ENCODE data around the gene IFT88. TPM values are rescaled to one million over a fixed set of nuclear protein-coding genes. Genes with fewer than 3 reads are reported as not detected.

The IFT88 gene
- total RNA-seq, 2 donors from 2014 or later, result 7.0 to 9.3 TPM

DNA sequence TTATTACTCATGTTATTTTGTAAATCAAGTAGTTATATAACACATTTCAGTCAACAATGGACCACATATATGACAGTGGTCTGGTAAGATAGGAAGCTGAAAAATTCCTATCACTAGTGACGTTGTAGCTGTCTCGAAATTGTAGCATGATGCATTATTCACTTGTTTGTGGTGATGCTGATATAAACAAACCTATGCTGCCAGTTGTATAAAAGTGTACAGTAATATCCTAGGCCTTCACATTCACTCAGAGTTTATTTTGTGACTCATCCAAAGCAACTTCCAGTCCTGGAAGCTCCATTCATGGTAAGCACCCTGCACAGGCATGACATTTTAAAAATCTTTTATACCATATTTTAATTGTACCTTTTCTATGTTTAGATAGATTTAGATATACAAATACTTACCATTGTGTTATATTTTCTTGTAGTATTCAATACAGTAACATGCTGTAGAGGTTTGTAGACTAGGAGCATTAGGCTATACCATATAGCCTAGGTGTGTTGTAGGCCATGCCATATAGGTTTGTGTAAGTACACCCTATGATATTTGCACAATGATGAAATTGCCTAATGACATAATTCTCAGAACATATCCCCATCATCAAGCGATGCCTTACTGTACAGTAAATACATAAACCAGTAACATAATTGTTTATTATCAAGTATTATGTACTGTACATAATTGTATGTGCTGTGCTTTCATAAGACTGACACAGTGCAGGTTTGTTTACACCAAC is 49.3 kb downstream of the IFT88 start:
- no peaks in the 10 kb centered on the region for H3K27me3 Mint-ChIP-seq
- DNase-seq (no peak), ATAC-seq (no peak)
- no peaks in the 10 kb centered on the region for H3K4me1 Mint-ChIP-seq
- no peak overlapping the region for H3K27ac Mint-ChIP-seq
- no peak overlapping the region for H3K4me3 Mint-ChIP-seq
- no peaks in the 10 kb centered on the region for H3K9me3 ChIP-seq (ENCODE audit: control insufficient read depth, low read length, poor library complexity, severe bottlenecking)
- no peaks in the 10 kb centered on the region for H3K36me3 Mint-ChIP-seq (ENCODE audit: low read depth)

- no peaks in the 10 kb centered on the region for H3K27me3 Mint-ChIP-seq
- H3K36me3 Mint-ChIP-seq (ENCODE audit: low read depth), result peaks cover 4% of the 10 kb centered on the region
- DNase-seq (no peak), ATAC-seq (no peak)
- H3K4me3 Mint-ChIP-seq, result no peak overlapping the region
- peaks cover 3% of the 10 kb centered on the region for H3K9me3 ChIP-seq (ENCODE audit: control insufficient read depth, low read length, poor library complexity, severe bottlenecking)
- no peak overlapping the region for H3K27ac Mint-ChIP-seq
- H3K4me1 Mint-ChIP-seq, result peaks cover 2% of the 10 kb centered on the region
These were observed 56.0 kb downstream of the IFT88 start for GRCh38 chr13:20623000-20623399.

DNA sequence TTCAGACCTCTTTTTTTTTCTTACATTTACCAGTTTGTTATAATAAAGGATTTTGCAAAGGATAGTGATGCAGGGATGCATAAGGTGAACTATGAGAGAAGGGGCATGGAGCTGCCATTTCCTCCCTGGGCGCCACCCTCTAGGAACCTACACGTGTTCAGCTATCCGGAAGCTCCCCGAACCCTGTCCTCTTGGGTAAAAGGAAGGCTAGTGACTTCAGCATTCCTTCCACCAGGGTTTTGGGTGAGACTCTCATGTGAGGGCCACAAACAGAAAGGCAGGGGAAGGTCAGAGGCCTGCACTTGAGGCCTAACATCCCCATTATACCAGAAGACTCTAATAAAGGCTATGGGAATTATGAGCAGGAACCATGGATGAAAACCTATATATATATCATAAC is 57.3 kb downstream of the IFT88 start:
- peaks cover 3% of the 10 kb centered on the region for H3K9me3 ChIP-seq (ENCODE audit: control insufficient read depth, low read length, poor library complexity, severe bottlenecking)
- Mint-ChIP-seq H3K4me1 (peaks cover 2% of the 10 kb centered on the region), H3K27ac (no peak overlapping the region), H3K4me3 (no peak overlapping the region), H3K36me3 (ENCODE audit: low read depth) (peaks cover 4% of the 10 kb centered on the region), H3K27me3 (no peaks in the 10 kb centered on the region)
- DNase-seq, result no peak
- ATAC-seq, result no peak

DNA sequence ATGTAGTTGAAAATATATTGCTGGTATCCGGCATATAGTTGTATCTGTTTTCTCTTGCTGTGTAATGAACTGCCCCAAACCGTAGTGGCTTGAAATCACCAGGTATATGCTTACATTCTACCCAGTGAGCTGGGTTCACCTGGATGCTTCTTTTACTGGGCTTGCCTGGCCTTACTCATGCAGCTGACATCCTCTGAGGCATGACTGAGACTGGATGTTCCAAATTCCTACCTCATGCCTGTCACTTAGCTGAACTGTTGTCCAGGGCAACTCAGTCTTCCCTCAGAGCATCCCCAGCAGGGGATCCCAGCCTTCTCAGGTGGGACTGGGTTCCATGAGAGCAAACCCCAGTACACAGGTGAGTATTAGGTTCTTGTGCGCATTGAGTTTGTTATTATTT is 66.8 kb downstream of the IFT88 start:
- H3K9me3 ChIP-seq (ENCODE audit: control insufficient read depth, low read length, poor library complexity, severe bottlenecking), result no peaks in the 10 kb centered on the region
- DNase-seq (no peak), ATAC-seq (no peak)
- Mint-ChIP-seq H3K27ac (no peak overlapping the region), H3K27me3 (no peaks in the 10 kb centered on the region), H3K4me1 (peaks cover 2% of the 10 kb centered on the region), H3K36me3 (ENCODE audit: low read depth) (peaks cover 16% of the 10 kb centered on the region), H3K4me3 (no peak overlapping the region)

- no peak overlapping the region for H3K4me3 Mint-ChIP-seq
- H3K36me3 Mint-ChIP-seq (ENCODE audit: low read depth), result peaks cover 17% of the 10 kb centered on the region
- DNase-seq (no peak), ATAC-seq (no peak)
- H3K27ac Mint-ChIP-seq, result no peak overlapping the region
- H3K9me3 ChIP-seq (ENCODE audit: control insufficient read depth, low read length, poor library complexity, severe bottlenecking), result no peaks in the 10 kb centered on the region
- peaks cover 2% of the 10 kb centered on the region for H3K4me1 Mint-ChIP-seq
- H3K27me3 Mint-ChIP-seq, result no peaks in the 10 kb centered on the region
These were observed 69.1 kb downstream of the IFT88 start for GRCh38 chr13:20636079-20636478.

- no peaks in the 10 kb centered on the region for H3K9me3 ChIP-seq (ENCODE audit: control insufficient read depth, low read length, poor library complexity, severe bottlenecking)
- H3K27ac Mint-ChIP-seq, result no peak overlapping the region
- DNase-seq (no peak), ATAC-seq (no peak)
- peaks cover 2% of the 10 kb centered on the region for H3K4me1 Mint-ChIP-seq
- peaks cover 8% of the 10 kb centered on the region for H3K36me3 Mint-ChIP-seq (ENCODE audit: low read depth)
- no peak overlapping the region for H3K4me3 Mint-ChIP-seq
- H3K27me3 Mint-ChIP-seq, result no peaks in the 10 kb centered on the region
These were observed 70.9 kb downstream of the IFT88 start for GRCh38 chr13:20637811-20638210.

DNA sequence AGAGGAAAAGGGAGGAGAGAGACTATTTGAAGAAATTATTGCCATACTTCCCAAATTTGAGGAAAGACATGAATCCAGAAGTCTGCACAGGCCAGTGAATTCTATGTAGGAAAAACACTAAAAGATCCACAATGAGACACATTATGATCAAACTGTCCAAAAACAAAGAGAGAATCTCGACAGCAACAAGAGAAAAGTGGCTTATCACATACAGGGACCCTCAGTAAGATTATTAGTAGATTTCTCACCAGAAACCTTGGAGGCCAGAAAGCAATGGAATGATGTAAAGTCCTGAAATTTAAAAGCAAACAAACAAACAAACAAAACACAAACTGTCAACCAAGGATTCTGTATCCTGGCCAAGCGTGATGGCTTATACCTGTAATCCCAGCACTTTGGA is 80.8 kb downstream of the IFT88 start:
- H3K27me3 Mint-ChIP-seq, result no peaks in the 10 kb centered on the region
- H3K9me3 ChIP-seq (ENCODE audit: control insufficient read depth, low read length, poor library complexity, severe bottlenecking), result no peaks in the 10 kb centered on the region
- ATAC-seq (no peak), DNase-seq (no peak)
- peaks cover 13% of the 10 kb centered on the region for H3K36me3 Mint-ChIP-seq (ENCODE audit: low read depth)
- H3K4me1 Mint-ChIP-seq, result peaks cover 5% of the 10 kb centered on the region
- no peak overlapping the region for H3K27ac Mint-ChIP-seq
- no peak overlapping the region for H3K4me3 Mint-ChIP-seq

DNA sequence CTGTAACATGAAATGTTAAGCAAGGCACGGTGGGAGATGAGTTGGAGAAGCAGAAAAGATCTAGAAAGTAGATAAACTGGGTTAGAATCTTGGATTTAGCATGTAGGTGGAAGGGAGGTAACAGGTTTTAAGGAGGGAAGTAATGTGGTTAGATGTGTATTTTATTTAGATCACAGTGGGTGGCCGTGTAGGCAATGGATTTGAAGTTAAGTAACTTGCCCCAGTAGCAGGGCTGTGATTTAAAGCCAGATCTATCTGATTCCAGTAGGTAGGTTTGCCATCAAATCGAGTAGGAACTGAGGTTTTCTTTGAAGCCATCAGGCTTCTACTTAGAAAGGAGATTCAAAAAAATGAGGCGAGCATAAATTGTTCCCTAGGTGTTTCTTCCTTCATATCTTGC is 86.0 kb downstream of the IFT88 start:
- no peaks in the 10 kb centered on the region for H3K27me3 Mint-ChIP-seq
- H3K9me3 ChIP-seq (ENCODE audit: control insufficient read depth, low read length, poor library complexity, severe bottlenecking), result no peaks in the 10 kb centered on the region
- peaks cover 2% of the 10 kb centered on the region for H3K36me3 Mint-ChIP-seq (ENCODE audit: low read depth)
- H3K4me3 Mint-ChIP-seq, result no peak overlapping the region
- peak overlapping the region; percentile 19 for H3K27ac Mint-ChIP-seq
- DNase-seq (no peak), ATAC-seq (no peak)
- peaks cover 4% of the 10 kb centered on the region for H3K4me1 Mint-ChIP-seq

- no peak overlapping the region for H3K4me3 Mint-ChIP-seq
- H3K4me1 Mint-ChIP-seq, result peaks cover 4% of the 10 kb centered on the region
- ATAC-seq, result no peak
- H3K27ac Mint-ChIP-seq, result no peak overlapping the region
- H3K9me3 ChIP-seq (ENCODE audit: control insufficient read depth, low read length, poor library complexity, severe bottlenecking), result no peaks in the 10 kb centered on the region
- H3K27me3 Mint-ChIP-seq, result no peaks in the 10 kb centered on the region
- no peak for DNase-seq
- peaks cover 2% of the 10 kb centered on the region for H3K36me3 Mint-ChIP-seq (ENCODE audit: low read depth)
These were observed 87.2 kb downstream of the IFT88 start for GRCh38 chr13:20654156-20654555.

GRCh38 chr13:20658451-20659040 is 91.6 kb downstream of the IFT88 start:
- Mint-ChIP-seq H3K27me3 (no peaks in the 10 kb centered on the region), H3K27ac (no peak overlapping the region), H3K4me1 (peaks cover 2% of the 10 kb centered on the region), H3K36me3 (ENCODE audit: low read depth) (peaks cover 9% of the 10 kb centered on the region), H3K4me3 (no peak overlapping the region)
- no peaks in the 10 kb centered on the region for H3K9me3 ChIP-seq (ENCODE audit: control insufficient read depth, low read length, poor library complexity, severe bottlenecking)
- DNase-seq, result no peak
- no peak for ATAC-seq

DNA sequence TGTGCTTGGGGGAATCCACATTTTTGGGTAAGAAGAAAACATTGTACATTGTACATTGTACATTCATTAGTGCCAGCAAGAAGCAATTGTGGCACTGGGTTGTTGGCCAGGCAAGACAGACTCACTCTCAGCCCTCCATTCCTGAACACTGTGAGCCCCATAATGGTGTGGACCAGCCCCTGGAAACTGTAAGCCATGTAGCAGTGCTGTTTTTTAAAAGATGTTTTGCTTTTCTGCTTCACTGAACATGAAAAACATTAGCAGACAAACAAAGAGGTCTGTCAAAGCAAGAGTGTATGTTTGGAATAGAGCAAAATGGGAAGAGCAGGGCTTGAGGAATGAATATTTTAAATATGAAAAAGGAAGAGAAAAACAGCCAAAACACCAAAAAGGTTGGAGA is 97.4 kb downstream of the IFT88 start:
- Mint-ChIP-seq H3K4me1 (peaks cover 2% of the 10 kb centered on the region), H3K4me3 (no peak overlapping the region), H3K27me3 (no peaks in the 10 kb centered on the region), H3K36me3 (ENCODE audit: low read depth) (peaks cover 11% of the 10 kb centered on the region), H3K27ac (peak overlapping the region; percentile 14)
- no peak for DNase-seq
- no peaks in the 10 kb centered on the region for H3K9me3 ChIP-seq (ENCODE audit: control insufficient read depth, low read length, poor library complexity, severe bottlenecking)
- no peak for ATAC-seq

DNA sequence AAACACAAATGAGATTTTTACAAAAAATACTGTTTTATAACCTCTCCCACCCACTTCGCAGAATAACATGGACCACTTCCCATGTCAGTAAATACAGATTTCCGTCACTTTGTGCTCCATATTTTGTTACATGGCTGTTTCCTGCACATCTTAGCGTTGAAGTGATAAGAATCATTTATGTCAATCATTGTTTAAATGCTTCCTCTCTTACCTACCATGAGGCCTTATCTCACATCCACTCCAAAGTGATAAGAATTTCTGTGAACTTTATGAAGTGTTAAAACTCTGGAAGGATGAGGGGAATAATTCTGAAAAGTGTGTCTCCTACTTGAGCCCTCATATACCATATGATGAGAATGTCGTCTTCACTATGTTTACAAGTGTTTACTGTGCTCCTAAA is 100.0 kb downstream of the IFT88 start:
- peaks cover 2% of the 10 kb centered on the region for H3K36me3 Mint-ChIP-seq (ENCODE audit: low read depth)
- no peaks in the 10 kb centered on the region for H3K27me3 Mint-ChIP-seq
- ATAC-seq (no peak), DNase-seq (no peak)
- no peak overlapping the region for H3K27ac Mint-ChIP-seq
- no peak overlapping the region for H3K4me3 Mint-ChIP-seq
- H3K9me3 ChIP-seq (ENCODE audit: control insufficient read depth, low read length, poor library complexity, severe bottlenecking), result no peaks in the 10 kb centered on the region
- no peaks in the 10 kb centered on the region for H3K4me1 Mint-ChIP-seq

DNA sequence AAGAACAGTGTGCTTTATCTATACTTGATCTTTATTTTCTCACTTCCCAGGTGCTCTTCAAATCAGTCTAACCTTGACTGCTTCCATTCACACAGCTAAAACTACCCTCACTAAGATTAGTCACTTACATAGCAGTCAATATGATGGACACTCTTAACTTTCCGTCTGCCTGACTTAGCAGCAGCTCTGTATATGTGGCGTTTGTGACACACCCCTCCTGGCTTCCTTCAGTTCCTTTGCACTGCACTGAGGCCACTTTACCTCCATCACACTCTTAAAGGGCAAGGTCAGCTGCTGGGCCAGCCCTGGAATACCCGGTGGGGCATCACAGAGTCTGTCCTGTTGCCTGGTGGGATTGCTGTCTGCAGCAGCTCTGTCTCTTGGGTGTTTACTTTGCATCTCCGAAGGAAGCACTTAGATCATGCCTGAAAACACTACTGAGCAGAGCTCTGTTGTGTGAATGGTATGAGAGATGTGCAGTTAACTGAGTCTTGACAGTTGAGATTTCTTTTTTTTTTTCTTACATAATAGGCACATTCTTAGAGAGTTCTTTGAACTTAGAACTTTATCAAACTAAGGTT is 101.0 kb downstream of the IFT88 start:
- DNase-seq, result no peak
- peaks cover 2% of the 10 kb centered on the region for H3K36me3 Mint-ChIP-seq (ENCODE audit: low read depth)

GRCh38 chr13:20669162-20669561 is 102.2 kb downstream of the IFT88 start:
- no peak for DNase-seq
- Mint-ChIP-seq H3K4me3 (no peak overlapping the region), H3K27ac (no peak overlapping the region), H3K36me3 (ENCODE audit: low read depth) (peaks cover 7% of the 10 kb centered on the region), H3K27me3 (no peaks in the 10 kb centered on the region), H3K4me1 (no peaks in the 10 kb centered on the region)
- H3K9me3 ChIP-seq (ENCODE audit: control insufficient read depth, low read length, poor library complexity, severe bottlenecking), result no peaks in the 10 kb centered on the region
- no peak for ATAC-seq

More for the DNA sequence above, 101.0 kb downstream of the IFT88 start:
- no peak overlapping the region for H3K4me3 Mint-ChIP-seq
- no peak for ATAC-seq
- no peaks in the 10 kb centered on the region for H3K4me1 Mint-ChIP-seq
- H3K27me3 Mint-ChIP-seq, result no peaks in the 10 kb centered on the region
- H3K9me3 ChIP-seq (ENCODE audit: control insufficient read depth, low read length, poor library complexity, severe bottlenecking), result no peaks in the 10 kb centered on the region
- no peak overlapping the region for H3K27ac Mint-ChIP-seq
